H9 (cell line): ENCODE data around the gene NECTIN1. TPM values are rescaled to one million over a fixed set of nuclear protein-coding genes. Genes with fewer than 3 reads are reported as not detected.

ENCODE experiments used
- DNase-seq: peaks from one replicate; pipeline ENCODE4 v3.0.0-alpha.2; 2017
- H2AFZ ChIP-seq: one replicate; pipeline ENCODE4 v1.6.1; 2013; ENCODE audit warnings: mild to moderate bottlenecking, low read length, control low read depth, moderate library complexity
- H2AK5ac ChIP-seq: 2 replicates; pipeline ENCODE4 v1.6.1; 2013; ENCODE audit warnings: low read length, control low read depth, mixed read lengths; ENCODE audit not compliant: insufficient read length
- H2BK120ac ChIP-seq: one replicate; pipeline ENCODE4 v1.6.1; 2013; ENCODE audit warnings: low read depth, mild to moderate bottlenecking, low read length, control low read depth, inconsistent platforms; ENCODE audit not compliant: poor library complexity, severe bottlenecking
- H2BK12ac ChIP-seq: 2 replicates; pipeline ENCODE4 v1.6.1; 2013; ENCODE audit warnings: low read length, control low read depth, mixed read lengths, low read depth; ENCODE audit not compliant: insufficient read length
- H2BK15ac ChIP-seq: 2 replicates; pipeline ENCODE4 v1.6.1; 2013; ENCODE audit warnings: low read depth, low read length, control low read depth
- H2BK20ac ChIP-seq: one replicate; pipeline ENCODE4 v1.6.1; 2013; ENCODE audit warnings: low read depth, mild to moderate bottlenecking, low read length, control low read depth, inconsistent platforms; ENCODE audit not compliant: poor library complexity, severe bottlenecking
- H2BK5ac ChIP-seq: 2 replicates; pipeline ENCODE4 v1.6.1; 2013; ENCODE audit warnings: low read length, control low read depth, mixed read lengths; ENCODE audit not compliant: insufficient read length
- H3K14ac ChIP-seq: 2 replicates; pipeline ENCODE4 v1.6.1; 2013; ENCODE audit warnings: low read length, control low read depth; ENCODE audit not compliant: insufficient read depth
- H3K18ac ChIP-seq: 2 replicates; pipeline ENCODE4 v1.6.1; 2013; ENCODE audit warnings: low read depth, mild to moderate bottlenecking, mixed read lengths, low read length, control low read depth; ENCODE audit not compliant: insufficient read length
- H3K23ac ChIP-seq: 2 replicates; pipeline ENCODE4 v1.6.1; 2013; ENCODE audit warnings: low read length, control low read depth, mixed read lengths, low read depth; ENCODE audit not compliant: insufficient read length
- H3K23me2 ChIP-seq: 2 replicates; pipeline ENCODE4 v1.6.1; 2013; ENCODE audit warnings: low read depth, mild to moderate bottlenecking, mixed read lengths, low read length, control low read depth; ENCODE audit not compliant: insufficient read length, poor library complexity, severe bottlenecking
- H3K27ac ChIP-seq: 2 replicates; pipeline ENCODE4 v1.5.1; 2013; ENCODE audit warnings: low read length, control low read depth, mixed read lengths, low read depth; ENCODE audit not compliant: insufficient read length
- H3K27me3 ChIP-seq: 2 replicates; pipeline ENCODE4 v1.6.1; 2013; ENCODE audit warnings: low read length, control low read depth, inconsistent platforms; ENCODE audit not compliant: insufficient read depth
- H3K4ac ChIP-seq: 2 replicates; pipeline ENCODE4 v1.6.1; 2013; ENCODE audit warnings: low read depth, mild to moderate bottlenecking, control low read depth, inconsistent platforms, low read length, moderate library complexity
- H3K4me1 ChIP-seq: 2 replicates; pipeline ENCODE4 v1.6.1; 2013; ENCODE audit warnings: low read length, control low read depth, inconsistent platforms; ENCODE audit not compliant: insufficient read depth
- H3K4me2 ChIP-seq: 2 replicates; pipeline ENCODE4 v1.6.1; 2013; ENCODE audit warnings: low read length, control low read depth, mixed read lengths; ENCODE audit not compliant: insufficient read length, insufficient read depth
- H3K56ac ChIP-seq: 2 replicates; pipeline ENCODE4 v1.6.1; 2013; ENCODE audit warnings: low read depth, mild to moderate bottlenecking, mixed read lengths, low read length, control low read depth; ENCODE audit not compliant: insufficient read length
- H3K79me1 ChIP-seq: 2 replicates; pipeline ENCODE4 v1.6.1; 2013; ENCODE audit warnings: low read depth, mild to moderate bottlenecking, moderate library complexity, low read length, control low read depth, inconsistent platforms; ENCODE audit not compliant: insufficient read depth, poor library complexity, severe bottlenecking
- H3K79me2 ChIP-seq: 2 replicates; pipeline ENCODE4 v1.6.1; 2013; ENCODE audit warnings: low read length, control low read depth, inconsistent platforms; ENCODE audit not compliant: insufficient read depth
- H3K9ac ChIP-seq: 2 replicates; pipeline ENCODE4 v1.6.1; 2013; ENCODE audit warnings: low read length, control low read depth, mixed read lengths; ENCODE audit not compliant: insufficient read length; ENCODE audit errors: extremely low read depth
- H3K9me3 ChIP-seq: one replicate; pipeline ENCODE4 v1.6.1; 2013; ENCODE audit warnings: low read depth, low read length, inconsistent platforms; ENCODE audit not compliant: control insufficient read depth
- H3T11ph ChIP-seq: one replicate; pipeline ENCODE4 v1.6.1; 2013; ENCODE audit warnings: mild to moderate bottlenecking, low read length, control low read depth, inconsistent platforms
- H4K20me1 ChIP-seq: one replicate; pipeline ENCODE4 v1.6.1; 2013; ENCODE audit not compliant: control insufficient read depth, insufficient read length, insufficient read depth
- H4K5ac ChIP-seq: 2 replicates; pipeline ENCODE4 v1.6.1; 2013; ENCODE audit warnings: low read depth, mild to moderate bottlenecking, mixed read lengths, low read length, control low read depth; ENCODE audit not compliant: insufficient read length
- H4K8ac ChIP-seq: replicated peaks from 2 replicates; pipeline ENCODE4 v1.6.1; 2013; ENCODE audit warnings: low read length, control low read depth, mixed read lengths, low read depth; ENCODE audit not compliant: insufficient read length
- H4K91ac ChIP-seq: 2 replicates; pipeline ENCODE4 v1.6.1; 2013; ENCODE audit warnings: low read depth, mild to moderate bottlenecking, moderate library complexity, mixed read lengths, low read length, control low read depth; ENCODE audit not compliant: insufficient read length
- H3K27ac Mint-ChIP-seq, 3 experiments: 2 replicates in 2 of 3; 3 replicates in 1 of 3; pipeline ENCODE4 v1.8.0; 2020 to 2021; ENCODE audit warnings: mixed read lengths in 3 of 3, mild to moderate bottlenecking in 1 of 3, moderate library complexity in 1 of 3
- H3K27me3 Mint-ChIP-seq: 2 replicates; pipeline ENCODE4 v1.8.0; 2021; ENCODE audit warnings: low read depth, mild to moderate bottlenecking, moderate library complexity, mixed read lengths
- H3K36me3 Mint-ChIP-seq, 3 experiments: 2 replicates in 2 of 3; 3 replicates in 1 of 3; pipeline ENCODE4 v1.8.0; 2020 to 2021; ENCODE audit warnings: low read depth in 3 of 3, mixed read lengths in 3 of 3; ENCODE audit not compliant: insufficient read depth in 1 of 3
- H3K4me1 Mint-ChIP-seq, 2 experiments: 2 replicates each; pipeline ENCODE4 v1.8.0; 2020; ENCODE audit warnings: mixed read lengths in 2 of 2
- H3K4me3 Mint-ChIP-seq, 2 experiments: 2 replicates in 1 of 2; 3 replicates in 1 of 2; pipeline ENCODE4 v1.8.0; 2020 to 2021; ENCODE audit warnings: mild to moderate bottlenecking in 2 of 2, mixed read lengths in 2 of 2, moderate library complexity in 1 of 2
- H3K9me3 Mint-ChIP-seq, 2 experiments: 2 replicates in 1 of 2; 3 replicates in 1 of 2; pipeline ENCODE4 v1.8.0; 2020; ENCODE audit warnings: mild to moderate bottlenecking in 2 of 2, mixed read lengths in 2 of 2, moderate library complexity in 1 of 2
- CTCF ChIP-seq: fragments of 200-600 bp; sonication (generic); conservative IDR thresholded peaks from 3 replicates; pipeline ENCODE4 v1.8.0; 2021; ENCODE audit warnings: antibody characterized with exemption, mild to moderate bottlenecking
- WGBS: extraction: QIAGEN DNeasy Blood & Tissue Kit; methylation state at CpG from one replicate; pipeline ENCODE4 v1.1.7; 2013; ENCODE audit warnings: missing lambda C conversion rate, low lambda C conversion rate, mixed read lengths; ENCODE audit not compliant: insufficient read length; ENCODE audit errors: extremely low coverage; 5-methylcytosine and 5-hydroxymethylcytosine counted together
- total RNA-seq: library from RNA; stranded (reverse); gene quantifications from 2 replicates; pipeline ENCODE4 v1.2.1, GENCODE V29; 2021

The NECTIN1 gene
- total RNA-seq, 1 experiment from 2014 or later: 113 TPM

- Histone ChIP-seq H3K79me1 (no peaks in the 10 kb centered on the region), H3K56ac (no peak overlapping the region), H3K4me2 (no peak overlapping the region), H3K9ac (no peak overlapping the region), H2BK20ac (no peak overlapping the region), H2BK5ac (no peak overlapping the region), H3K23ac (no peak overlapping the region), H2BK15ac (no peak overlapping the region), H3K14ac (no peak overlapping the region), H2AK5ac (no peak overlapping the region), H4K20me1 (no peaks in the 10 kb centered on the region), H4K5ac (no peak overlapping the region), H3K18ac (no peak overlapping the region), H3K4ac (no peak overlapping the region), H3K27ac (no peak overlapping the region), H2AFZ (no peak overlapping the region), H3K9me3 (no peaks in the 10 kb centered on the region), H2BK120ac (no peak overlapping the region), H4K8ac (no peak overlapping the region), H3K23me2 (no peaks in the 10 kb centered on the region), H2BK12ac (no peak overlapping the region), H3K79me2 (no peaks in the 10 kb centered on the region), H3K4me1 (no peaks in the 10 kb centered on the region; the same call in 1 of the 2 replicates), H4K91ac (no peak overlapping the region), H3K27me3 (no peaks in the 10 kb centered on the region), H3T11ph (no peak overlapping the region)
- H3K4me3 Mint-ChIP-seq: no peak overlapping the region
- TF ChIP-seq CTCF: no peak
- DNase-seq: no peak
- WGBS: no CpG with 5 or more reads among the region's 4 CpGs
- peak overlapping the region; percentile 69 to 90 (median 72); a peak in 4 of 7 replicates for H3K27ac Mint-ChIP-seq
- peaks cover 5% of the 10 kb centered on the region for H3K27me3 Mint-ChIP-seq
- no peaks in the 10 kb centered on the region for H3K9me3 Mint-ChIP-seq
- peaks cover 2 to 44% (median 14%) of the 10 kb centered on the region in 3 experiments; a peak in 6 of 7 replicates for H3K36me3 Mint-ChIP-seq
- peaks cover 25 to 32% of the 10 kb centered on the region in 2 experiments for H3K4me1 Mint-ChIP-seq
These were observed 65.7 kb downstream of the NECTIN1 start for GRCh38 chr11:119663279-119663678.
